GM10266 (cell line): ENCODE results near the gene ELANE.

Experiments used
- DNase-seq: peaks from one replicate; pipeline ENCODE4 v3.0.0; 2012; ENCODE audit errors: extremely low spot score
- CTCF ChIP-seq: IDR thresholded peaks from 2 replicates; pipeline ENCODE4 v1.5.1; 2012; ENCODE audit warnings: mild to moderate bottlenecking, low read depth; ENCODE audit not compliant: control insufficient read depth, insufficient read depth; ENCODE audit errors: missing control alignments

The ELANE gene

GRCh38 chr19:855566-856120 is 3.5 kb downstream of the ELANE start:
- DNase-seq: no peak
- no peak for TF ChIP-seq CTCF

- no peak for TF ChIP-seq CTCF
- DNase-seq: no peak
Observed at GRCh38 chr19:858284-858683, 6.2 kb downstream of the ELANE start.

DNA sequence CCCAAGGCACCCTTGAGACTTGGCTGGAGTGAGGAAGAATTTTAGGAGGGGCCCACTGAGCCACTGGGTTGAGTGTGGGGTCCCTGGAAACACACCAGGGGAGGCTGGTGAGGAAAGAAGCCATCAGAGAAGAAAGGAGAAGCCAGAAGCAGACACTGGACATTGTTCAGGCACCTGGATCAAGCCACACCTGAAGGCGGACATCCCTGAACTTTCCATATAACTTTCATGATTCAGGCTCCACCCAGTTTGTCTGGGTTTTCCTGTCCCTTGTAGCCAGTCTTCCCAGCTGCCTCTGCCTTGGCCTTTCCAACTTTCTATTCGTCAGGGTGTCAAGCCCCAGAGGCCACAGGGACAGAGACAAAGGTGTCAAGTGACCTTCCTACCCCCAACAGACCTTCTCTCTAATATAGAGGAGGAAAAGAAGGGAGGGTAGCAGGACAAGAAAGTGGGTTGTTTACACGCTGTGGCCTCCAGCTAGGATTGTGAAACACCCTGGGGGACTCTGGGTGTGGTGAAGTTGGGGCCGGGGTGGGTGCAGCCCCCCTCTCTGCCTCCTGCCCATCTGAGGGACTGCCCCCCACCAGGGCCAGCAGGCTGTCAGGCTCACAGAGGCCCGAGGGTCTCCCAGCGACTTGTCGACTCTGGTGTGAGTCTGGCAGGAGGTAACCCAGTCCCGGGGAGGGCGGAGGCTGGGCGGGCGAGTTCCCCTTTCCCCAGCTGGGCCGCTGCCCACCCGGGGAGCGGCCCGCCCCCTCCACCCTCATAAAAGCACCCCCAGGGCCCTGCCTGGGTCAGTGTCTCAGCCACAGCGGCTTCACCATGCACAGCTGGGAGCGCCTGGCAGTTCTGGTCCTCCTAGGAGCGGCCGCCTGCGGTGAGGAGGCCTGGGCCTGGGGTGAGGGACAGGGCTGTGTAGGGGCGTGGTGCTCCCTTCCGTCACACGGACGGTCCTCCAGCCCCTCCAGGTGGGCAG is 7.1 kb downstream of the ELANE start, which contains the start of gene CFD:
Gene CFD, plus strand, starts transcription at position 797 of the 976 bp plus-strand sequence. Its CDS starts 26 bp downstream, at position 823.
- DNase-seq: no peak
- TF ChIP-seq CTCF: no peak

GRCh38 chr19:861141-861755 is 9.1 kb downstream of the ELANE start:
- DNase-seq: no peak
- no peak for TF ChIP-seq CTCF

DNA sequence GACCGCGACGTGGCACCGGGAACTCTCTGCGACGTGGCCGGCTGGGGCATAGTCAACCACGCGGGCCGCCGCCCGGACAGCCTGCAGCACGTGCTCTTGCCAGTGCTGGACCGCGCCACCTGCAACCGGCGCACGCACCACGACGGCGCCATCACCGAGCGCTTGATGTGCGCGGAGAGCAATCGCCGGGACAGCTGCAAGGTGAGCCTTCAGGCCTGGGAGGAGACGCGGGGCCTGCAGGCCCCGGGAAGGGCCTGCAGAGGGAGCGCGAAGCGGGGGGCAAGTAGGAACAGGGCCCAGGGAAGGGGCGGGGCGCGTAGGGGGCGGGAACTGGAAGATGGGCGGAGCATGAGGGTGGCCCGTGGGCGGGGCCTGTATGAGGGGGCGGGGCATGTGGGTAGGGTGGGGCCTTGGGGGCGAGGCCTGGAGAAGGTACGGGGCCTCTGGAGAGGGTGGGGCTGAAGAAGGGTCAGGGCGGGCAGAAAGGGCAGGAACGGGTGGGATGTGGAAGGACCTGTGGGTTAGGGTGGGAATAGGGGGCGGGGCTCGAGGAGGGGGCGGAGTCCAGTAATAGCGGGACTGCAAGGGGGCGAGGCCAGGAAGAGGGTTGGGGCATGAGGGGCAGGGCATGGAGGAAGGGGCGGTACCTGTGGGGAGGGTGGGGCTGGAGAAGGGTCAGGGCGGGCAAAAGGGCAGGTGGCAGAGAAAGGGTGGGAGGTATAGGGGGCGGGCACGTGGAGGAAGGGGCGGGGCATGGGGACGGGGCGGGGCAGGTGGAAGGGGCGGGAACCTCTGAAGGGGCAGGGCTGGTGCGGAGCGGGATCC is 9.9 kb downstream of the ELANE start:
- no peak for TF ChIP-seq CTCF
- DNase-seq: peak; percentile 95

DNA sequence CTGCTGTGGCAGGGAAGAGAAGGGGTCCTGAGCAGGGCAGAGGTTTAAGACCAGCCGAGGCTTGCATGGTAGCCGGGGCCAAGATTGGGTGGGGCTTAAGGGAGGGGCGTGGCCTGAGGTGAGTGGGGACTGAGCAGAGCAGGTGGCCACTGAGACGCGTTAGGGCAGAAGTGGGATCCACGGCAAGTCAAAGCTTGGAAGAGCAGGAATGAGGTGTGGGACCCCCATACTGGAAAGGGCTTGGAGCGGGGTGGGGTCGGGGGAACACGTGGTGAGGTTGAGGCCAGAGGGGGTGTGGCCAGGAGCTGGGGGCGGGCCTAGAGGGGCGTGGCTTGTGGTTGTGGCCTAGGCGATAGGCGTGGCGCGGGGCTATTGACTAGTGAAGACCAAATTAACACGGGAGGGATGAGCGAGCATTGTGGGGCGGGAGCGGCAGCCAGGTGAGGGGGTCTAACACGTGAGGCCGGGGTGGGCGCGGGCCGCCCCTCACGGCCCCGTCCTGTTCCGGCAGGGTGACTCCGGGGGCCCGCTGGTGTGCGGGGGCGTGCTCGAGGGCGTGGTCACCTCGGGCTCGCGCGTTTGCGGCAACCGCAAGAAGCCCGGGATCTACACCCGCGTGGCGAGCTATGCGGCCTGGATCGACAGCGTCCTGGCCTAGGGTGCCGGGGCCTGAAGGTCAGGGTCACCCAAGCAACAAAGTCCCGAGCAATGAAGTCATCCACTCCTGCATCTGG is 10.6 kb downstream of the ELANE start:
- TF ChIP-seq CTCF: no peak
- DNase-seq: peak; percentile 89
